GM12878 (cell line): ENCODE results near the gene NUAK1. TPM values are rescaled to one million over a fixed set of nuclear protein-coding genes. Genes with fewer than 3 reads are reported as not detected.
A peak's percentile ranks its signal among the peaks of the same experiment; 100 is the strongest.

Experiments
- CBX3 ChIP-seq: fragments of 200-600 bp; sonication (generic); IDR thresholded peaks from 2 replicates; pipeline ENCODE4 v1.6.1; 2016; ENCODE audit warnings: low read depth, borderline replicate concordance
- EGR1 ChIP-seq, 2 experiments: IDR thresholded peaks; 1 replicate in 1 of 2; 2 replicates in 1 of 2; pipeline ENCODE4 v1.6.1; 2011 to 2012; ENCODE audit warnings: low read depth in 2 of 2, low read length in 2 of 2, borderline replicate concordance in 1 of 2, mild to moderate bottlenecking in 1 of 2, moderate library complexity in 1 of 2
- EZH2 ChIP-seq: IDR thresholded peaks from 2 replicates; pipeline ENCODE4 v1.6.1; 2012; ENCODE audit warnings: low read depth, mild to moderate bottlenecking, control low read depth, inconsistent platforms, low read length, borderline replicate concordance; ENCODE audit not compliant: control insufficient read depth
- FOXK2 ChIP-seq: fragments of 450-650 bp; IDR thresholded peaks from 2 replicates; pipeline ENCODE4 v1.6.1; 2017; ENCODE audit warnings: mild to moderate bottlenecking, moderate library complexity
- IKZF1 ChIP-seq: fragments of 450-650 bp; conservative IDR thresholded peaks from 2 replicates; pipeline ENCODE4 v1.6.1; 2017; ENCODE audit warnings: antibody characterized with exemption, mild to moderate bottlenecking
- JUND ChIP-seq: IDR thresholded peaks from 2 replicates; pipeline ENCODE4 v1.6.1; 2012; ENCODE audit warnings: low read depth, mild to moderate bottlenecking, low read length, improper control_type of control experiment, moderate library complexity
- NFYA ChIP-seq: IDR thresholded peaks from 2 replicates; pipeline ENCODE4 v1.6.1; 2011; ENCODE audit warnings: low read depth, mild to moderate bottlenecking, low read length, improper control_type of control experiment, borderline replicate concordance
- SPI1 ChIP-seq: IDR thresholded peaks from 2 replicates; pipeline ENCODE4 v1.6.1; 2011; ENCODE audit warnings: low read depth, mild to moderate bottlenecking, low read length, moderate library complexity, borderline replicate concordance; ENCODE audit not compliant: insufficient read depth
- SREBF1 ChIP-seq: IDR thresholded peaks from 2 replicates; pipeline ENCODE4 v1.6.1; 2012; ENCODE audit warnings: mild to moderate bottlenecking, low read length
- TCF12 ChIP-seq: IDR thresholded peaks from 2 replicates; pipeline ENCODE4 v1.6.1; 2011; ENCODE audit warnings: low read depth, mild to moderate bottlenecking, low read length
- ZNF217 ChIP-seq: fragments of 450-650 bp; IDR thresholded peaks from 2 replicates; pipeline ENCODE4 v1.6.1; 2017; ENCODE audit warnings: antibody characterized with exemption, mild to moderate bottlenecking
- polyA plus RNA-seq, 11 experiments: library from polyadenylated mRNA; depleted of rRNA in 4 of 11; unstranded in 6 of 11; stranded (reverse) in 5 of 11; fragments of >200 nt; fragmentation: Nextera tagmentation in 4 of 11; fragmentation: Illumina TruSeq in 1 of 11; extraction: Ambion mirVana in 4 of 11; extraction: Trizol in 1 of 11; gene quantifications; 1 replicate in 1 of 11; 2 replicates in 10 of 11; pipeline versions ENCODE4 v1.2.1 to v1.2.3, GENCODE V29; 2011 to 2016; ENCODE audit warnings: inconsistent platforms in 2 of 11, missing spikeins in 2 of 11, low read depth in 1 of 11
- total RNA-seq, 4 experiments: library from RNA; depleted of rRNA in 3 of 4; stranded (reverse); fragments of >200 nt in 3 of 4; fragmentation: Illumina TruSeq in 1 of 4; extraction: Trizol in 1 of 4; gene quantifications; 2 replicates each; pipeline versions ENCODE4 v1.2.1 to v1.2.3, GENCODE V29; 2013 to 2021
- TF ChIP-seq, protein P1 (sequence below): fragments of 450-650 bp; formaldehyde crosslinking; IDR thresholded peaks from 2 replicates; pipeline ENCODE4 v1.5.0; 2022; ENCODE audit warnings: mild to moderate bottlenecking, missing genetic modification characterization
- TF ChIP-seq, protein P2 (sequence below): fragments of 450-650 bp; IDR thresholded peaks from 2 replicates; pipeline ENCODE4 v1.6.1; 2017; ENCODE audit warnings: mild to moderate bottlenecking, moderate library complexity
- TF ChIP-seq, protein P3 (sequence below): IDR thresholded peaks from 2 replicates; pipeline ENCODE4 v1.6.1; 2011; ENCODE audit warnings: low read depth, low read length, improper control_type of control experiment, borderline replicate concordance
- TF ChIP-seq, protein P4 (sequence below): fragments of 450-650 bp; IDR thresholded peaks from 2 replicates; pipeline ENCODE4 v1.6.1; 2017; ENCODE audit warnings: mild to moderate bottlenecking, moderate library complexity
- TF ChIP-seq, protein P5 (sequence below): fragments of 450-650 bp; IDR thresholded peaks from 2 replicates; pipeline ENCODE4 v1.6.1; 2016; ENCODE audit warnings: mild to moderate bottlenecking

Gene NUAK1
- total and polyA plus RNA-seq, 10 of the 15 experiments (the other 5 are each of a cell fraction or from before 2014, with no cell fraction given) = 0.03 to 0.42 (median 0.08) TPM; not detected in 2

DNA sequence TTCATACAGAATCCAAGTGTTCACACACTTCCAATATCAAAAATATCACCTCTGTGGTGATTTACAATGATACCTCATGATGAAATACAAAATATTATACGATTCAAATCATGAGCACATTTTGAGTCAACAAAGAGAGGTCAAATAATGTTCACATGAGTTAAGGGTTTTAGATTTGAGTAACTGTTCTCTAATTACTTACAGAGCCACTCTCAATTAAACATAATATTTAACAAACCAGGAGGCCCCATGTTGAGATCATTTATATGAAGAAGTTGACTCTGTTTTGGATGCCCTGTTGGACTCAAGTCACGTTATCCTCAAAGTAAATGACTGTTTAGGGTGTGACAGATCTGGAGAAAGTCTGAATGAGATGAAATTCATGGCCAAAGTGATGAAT lies 53.5 kb downstream of the NUAK1 start (continued):
- TF ChIP-seq, protein P1, sequence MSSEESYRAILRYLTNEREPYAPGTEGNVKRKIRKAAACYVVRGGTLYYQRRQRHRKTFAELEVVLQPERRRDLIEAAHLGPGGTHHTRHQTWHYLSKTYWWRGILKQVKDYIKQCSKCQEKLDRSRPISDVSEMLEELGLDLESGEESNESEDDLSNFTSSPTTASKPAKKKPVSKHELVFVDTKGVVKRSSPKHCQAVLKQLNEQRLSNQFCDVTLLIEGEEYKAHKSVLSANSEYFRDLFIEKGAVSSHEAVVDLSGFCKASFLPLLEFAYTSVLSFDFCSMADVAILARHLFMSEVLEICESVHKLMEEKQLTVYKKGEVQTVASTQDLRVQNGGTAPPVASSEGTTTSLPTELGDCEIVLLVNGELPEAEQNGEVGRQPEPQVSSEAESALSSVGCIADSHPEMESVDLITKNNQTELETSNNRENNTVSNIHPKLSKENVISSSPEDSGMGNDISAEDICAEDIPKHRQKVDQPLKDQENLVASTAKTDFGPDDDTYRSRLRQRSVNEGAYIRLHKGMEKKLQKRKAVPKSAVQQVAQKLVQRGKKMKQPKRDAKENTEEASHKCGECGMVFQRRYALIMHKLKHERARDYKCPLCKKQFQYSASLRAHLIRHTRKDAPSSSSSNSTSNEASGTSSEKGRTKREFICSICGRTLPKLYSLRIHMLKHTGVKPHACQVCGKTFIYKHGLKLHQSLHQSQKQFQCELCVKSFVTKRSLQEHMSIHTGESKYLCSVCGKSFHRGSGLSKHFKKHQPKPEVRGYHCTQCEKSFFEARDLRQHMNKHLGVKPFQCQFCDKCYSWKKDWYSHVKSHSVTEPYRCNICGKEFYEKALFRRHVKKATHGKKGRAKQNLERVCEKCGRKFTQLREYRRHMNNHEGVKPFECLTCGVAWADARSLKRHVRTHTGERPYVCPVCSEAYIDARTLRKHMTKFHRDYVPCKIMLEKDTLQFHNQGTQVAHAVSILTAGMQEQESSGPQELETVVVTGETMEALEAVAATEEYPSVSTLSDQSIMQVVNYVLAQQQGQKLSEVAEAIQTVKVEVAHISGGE (CRISPR knock-in tag) = no peak
- TF ChIP-seq IKZF1 = 0 out of 2 replicates have a peak, but pooled peaks have one; percentile 35
- TF ChIP-seq EGR1 (IDR thresholded peaks at IDR 0.05; ENCODE audit: borderline replicate concordance in 1 of 2, low read depth in 2 of 2, low read length in 2 of 2) = no peak
- no peak for TF ChIP-seq EZH2
- TF ChIP-seq CBX3 = no peak
- TF ChIP-seq, protein P2, sequence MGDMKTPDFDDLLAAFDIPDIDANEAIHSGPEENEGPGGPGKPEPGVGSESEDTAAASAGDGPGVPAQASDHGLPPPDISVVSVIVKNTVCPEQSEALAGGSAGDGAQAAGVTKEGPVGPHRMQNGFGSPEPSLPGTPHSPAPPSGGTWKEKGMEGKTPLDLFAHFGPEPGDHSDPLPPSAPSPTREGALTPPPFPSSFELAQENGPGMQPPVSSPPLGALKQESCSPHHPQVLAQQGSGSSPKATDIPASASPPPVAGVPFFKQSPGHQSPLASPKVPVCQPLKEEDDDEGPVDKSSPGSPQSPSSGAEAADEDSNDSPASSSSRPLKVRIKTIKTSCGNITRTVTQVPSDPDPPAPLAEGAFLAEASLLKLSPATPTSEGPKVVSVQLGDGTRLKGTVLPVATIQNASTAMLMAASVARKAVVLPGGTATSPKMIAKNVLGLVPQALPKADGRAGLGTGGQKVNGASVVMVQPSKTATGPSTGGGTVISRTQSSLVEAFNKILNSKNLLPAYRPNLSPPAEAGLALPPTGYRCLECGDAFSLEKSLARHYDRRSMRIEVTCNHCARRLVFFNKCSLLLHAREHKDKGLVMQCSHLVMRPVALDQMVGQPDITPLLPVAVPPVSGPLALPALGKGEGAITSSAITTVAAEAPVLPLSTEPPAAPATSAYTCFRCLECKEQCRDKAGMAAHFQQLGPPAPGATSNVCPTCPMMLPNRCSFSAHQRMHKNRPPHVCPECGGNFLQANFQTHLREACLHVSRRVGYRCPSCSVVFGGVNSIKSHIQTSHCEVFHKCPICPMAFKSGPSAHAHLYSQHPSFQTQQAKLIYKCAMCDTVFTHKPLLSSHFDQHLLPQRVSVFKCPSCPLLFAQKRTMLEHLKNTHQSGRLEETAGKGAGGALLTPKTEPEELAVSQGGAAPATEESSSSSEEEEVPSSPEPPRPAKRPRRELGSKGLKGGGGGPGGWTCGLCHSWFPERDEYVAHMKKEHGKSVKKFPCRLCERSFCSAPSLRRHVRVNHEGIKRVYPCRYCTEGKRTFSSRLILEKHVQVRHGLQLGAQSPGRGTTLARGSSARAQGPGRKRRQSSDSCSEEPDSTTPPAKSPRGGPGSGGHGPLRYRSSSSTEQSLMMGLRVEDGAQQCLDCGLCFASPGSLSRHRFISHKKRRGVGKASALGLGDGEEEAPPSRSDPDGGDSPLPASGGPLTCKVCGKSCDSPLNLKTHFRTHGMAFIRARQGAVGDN = no peak
- TF ChIP-seq ZNF217 = no peak
- no peak for TF ChIP-seq NFYA
- TF ChIP-seq, protein P3, sequence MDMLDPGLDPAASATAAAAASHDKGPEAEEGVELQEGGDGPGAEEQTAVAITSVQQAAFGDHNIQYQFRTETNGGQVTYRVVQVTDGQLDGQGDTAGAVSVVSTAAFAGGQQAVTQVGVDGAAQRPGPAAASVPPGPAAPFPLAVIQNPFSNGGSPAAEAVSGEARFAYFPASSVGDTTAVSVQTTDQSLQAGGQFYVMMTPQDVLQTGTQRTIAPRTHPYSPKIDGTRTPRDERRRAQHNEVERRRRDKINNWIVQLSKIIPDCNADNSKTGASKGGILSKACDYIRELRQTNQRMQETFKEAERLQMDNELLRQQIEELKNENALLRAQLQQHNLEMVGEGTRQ = no peak
- TF ChIP-seq FOXK2 = no peak
- TF ChIP-seq, protein P4, sequence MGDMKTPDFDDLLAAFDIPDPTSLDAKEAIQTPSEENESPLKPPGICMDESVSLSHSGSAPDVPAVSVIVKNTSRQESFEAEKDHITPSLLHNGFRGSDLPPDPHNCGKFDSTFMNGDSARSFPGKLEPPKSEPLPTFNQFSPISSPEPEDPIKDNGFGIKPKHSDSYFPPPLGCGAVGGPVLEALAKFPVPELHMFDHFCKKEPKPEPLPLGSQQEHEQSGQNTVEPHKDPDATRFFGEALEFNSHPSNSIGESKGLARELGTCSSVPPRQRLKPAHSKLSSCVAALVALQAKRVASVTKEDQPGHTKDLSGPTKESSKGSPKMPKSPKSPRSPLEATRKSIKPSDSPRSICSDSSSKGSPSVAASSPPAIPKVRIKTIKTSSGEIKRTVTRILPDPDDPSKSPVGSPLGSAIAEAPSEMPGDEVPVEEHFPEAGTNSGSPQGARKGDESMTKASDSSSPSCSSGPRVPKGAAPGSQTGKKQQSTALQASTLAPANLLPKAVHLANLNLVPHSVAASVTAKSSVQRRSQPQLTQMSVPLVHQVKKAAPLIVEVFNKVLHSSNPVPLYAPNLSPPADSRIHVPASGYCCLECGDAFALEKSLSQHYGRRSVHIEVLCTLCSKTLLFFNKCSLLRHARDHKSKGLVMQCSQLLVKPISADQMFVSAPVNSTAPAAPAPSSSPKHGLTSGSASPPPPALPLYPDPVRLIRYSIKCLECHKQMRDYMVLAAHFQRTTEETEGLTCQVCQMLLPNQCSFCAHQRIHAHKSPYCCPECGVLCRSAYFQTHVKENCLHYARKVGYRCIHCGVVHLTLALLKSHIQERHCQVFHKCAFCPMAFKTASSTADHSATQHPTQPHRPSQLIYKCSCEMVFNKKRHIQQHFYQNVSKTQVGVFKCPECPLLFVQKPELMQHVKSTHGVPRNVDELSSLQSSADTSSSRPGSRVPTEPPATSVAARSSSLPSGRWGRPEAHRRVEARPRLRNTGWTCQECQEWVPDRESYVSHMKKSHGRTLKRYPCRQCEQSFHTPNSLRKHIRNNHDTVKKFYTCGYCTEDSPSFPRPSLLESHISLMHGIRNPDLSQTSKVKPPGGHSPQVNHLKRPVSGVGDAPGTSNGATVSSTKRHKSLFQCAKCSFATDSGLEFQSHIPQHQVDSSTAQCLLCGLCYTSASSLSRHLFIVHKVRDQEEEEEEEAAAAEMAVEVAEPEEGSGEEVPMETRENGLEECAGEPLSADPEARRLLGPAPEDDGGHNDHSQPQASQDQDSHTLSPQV = no peak
- no peak for TF ChIP-seq SPI1
- TF ChIP-seq SREBF1 = no peak
- no peak for TF ChIP-seq TCF12
- TF ChIP-seq, protein P5, sequence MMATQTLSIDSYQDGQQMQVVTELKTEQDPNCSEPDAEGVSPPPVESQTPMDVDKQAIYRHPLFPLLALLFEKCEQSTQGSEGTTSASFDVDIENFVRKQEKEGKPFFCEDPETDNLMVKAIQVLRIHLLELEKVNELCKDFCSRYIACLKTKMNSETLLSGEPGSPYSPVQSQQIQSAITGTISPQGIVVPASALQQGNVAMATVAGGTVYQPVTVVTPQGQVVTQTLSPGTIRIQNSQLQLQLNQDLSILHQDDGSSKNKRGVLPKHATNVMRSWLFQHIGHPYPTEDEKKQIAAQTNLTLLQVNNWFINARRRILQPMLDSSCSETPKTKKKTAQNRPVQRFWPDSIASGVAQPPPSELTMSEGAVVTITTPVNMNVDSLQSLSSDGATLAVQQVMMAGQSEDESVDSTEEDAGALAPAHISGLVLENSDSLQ = no peak
- peak; percentile 57; the same call in 1 of the 2 replicates for TF ChIP-seq JUND
